ENCODE data around the gene RPP38. TPM values are rescaled to one million over a fixed set of nuclear protein-coding genes. Genes with fewer than 3 reads are reported as not detected.

Gene RPP38
- total and polyA plus RNA-seq, 10 donors, result 12.5 to 24.9 (median 16.3) TPM

- no peak for DNase-seq
- no peak overlapping the region for H3K4me3 ChIP-seq
- H3K27me3 ChIP-seq (replicated peaks in 1 of 7), result no peaks in the 10 kb centered on the region
- H3K4me1 ChIP-seq, result peaks cover 0 to 27% (median 12%) of the 10 kb centered on the region in 6 donors
- H3K36me3 ChIP-seq, result peaks cover 0 to 38% (median 2%) of the 10 kb centered on the region in 6 donors
- no peaks in the 10 kb centered on the region for H3K9me3 ChIP-seq
- 86 to 92% (median 88%) methylated on average over 7 of the region's 7 CpGs for WGBS, 5 donors
- intact Hi-C loops (cut with DNase I; ENCODE audit: low total_unique reads), result no loop called here
- H3K27ac ChIP-seq, result no peak overlapping the region
- TF ChIP-seq, protein P1, sequence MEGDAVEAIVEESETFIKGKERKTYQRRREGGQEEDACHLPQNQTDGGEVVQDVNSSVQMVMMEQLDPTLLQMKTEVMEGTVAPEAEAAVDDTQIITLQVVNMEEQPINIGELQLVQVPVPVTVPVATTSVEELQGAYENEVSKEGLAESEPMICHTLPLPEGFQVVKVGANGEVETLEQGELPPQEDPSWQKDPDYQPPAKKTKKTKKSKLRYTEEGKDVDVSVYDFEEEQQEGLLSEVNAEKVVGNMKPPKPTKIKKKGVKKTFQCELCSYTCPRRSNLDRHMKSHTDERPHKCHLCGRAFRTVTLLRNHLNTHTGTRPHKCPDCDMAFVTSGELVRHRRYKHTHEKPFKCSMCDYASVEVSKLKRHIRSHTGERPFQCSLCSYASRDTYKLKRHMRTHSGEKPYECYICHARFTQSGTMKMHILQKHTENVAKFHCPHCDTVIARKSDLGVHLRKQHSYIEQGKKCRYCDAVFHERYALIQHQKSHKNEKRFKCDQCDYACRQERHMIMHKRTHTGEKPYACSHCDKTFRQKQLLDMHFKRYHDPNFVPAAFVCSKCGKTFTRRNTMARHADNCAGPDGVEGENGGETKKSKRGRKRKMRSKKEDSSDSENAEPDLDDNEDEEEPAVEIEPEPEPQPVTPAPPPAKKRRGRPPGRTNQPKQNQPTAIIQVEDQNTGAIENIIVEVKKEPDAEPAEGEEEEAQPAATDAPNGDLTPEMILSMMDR (IDR thresholded peaks at IDR 0.05 in 8 of 11, conservative IDR thresholded peaks at IDR 0.05 in 3 of 11), result no peak
- TF ChIP-seq POLR2A (IDR thresholded peaks at IDR 0.05) (no peak), POLR2AphosphoS5 (IDR thresholded peaks at IDR 0.05) (no peak)
These were observed 43.5 kb downstream of the RPP38 start for GRCh38 chr10:15140698-15141097.

DNA sequence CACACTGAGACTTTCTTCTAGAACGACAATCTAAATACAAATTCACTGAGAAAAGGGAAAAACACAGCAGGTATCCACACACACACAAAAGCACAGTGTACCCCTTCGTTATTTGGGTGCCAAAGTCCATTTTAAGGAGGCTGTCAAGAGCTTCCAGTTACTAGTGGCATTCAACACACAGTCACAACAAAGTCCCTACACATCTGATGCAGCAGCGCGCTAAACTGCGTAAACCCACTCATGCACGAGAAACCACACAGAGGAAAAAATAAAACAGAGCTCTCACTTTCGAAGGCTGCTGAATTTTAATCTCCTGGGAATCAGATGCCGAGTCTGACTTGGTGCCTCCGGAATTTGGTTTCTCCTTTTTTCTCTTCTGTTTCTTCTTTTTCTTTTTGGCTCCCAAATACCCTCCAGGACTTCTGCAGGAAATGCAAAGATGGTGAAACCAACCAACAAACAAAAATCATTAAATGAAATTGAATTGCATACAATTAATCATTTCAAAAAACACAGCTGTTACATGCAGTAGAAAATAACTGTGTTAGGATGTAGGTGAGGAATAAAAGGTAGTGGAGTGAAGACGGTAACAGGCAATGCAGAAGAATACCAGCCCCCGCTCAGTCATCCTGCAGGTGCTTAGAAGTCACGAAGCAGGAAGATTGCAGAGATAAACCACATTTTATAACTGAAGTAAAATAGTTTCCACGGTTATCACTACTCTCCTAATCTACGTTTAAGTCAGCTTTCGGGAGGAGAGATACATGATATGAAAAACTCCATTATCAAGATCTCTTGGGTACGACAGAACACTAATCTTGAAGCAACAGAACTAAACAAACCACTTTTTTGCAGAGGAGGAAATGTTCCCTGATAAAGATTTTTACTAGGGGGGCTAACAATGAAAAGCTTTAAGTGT is 44.2 kb downstream of the RPP38 start:
- DNase-seq, result no peak
- TF ChIP-seq POLR2AphosphoS5 (IDR thresholded peaks at IDR 0.05), result peak in 1 of 3 donors; percentile 37
- TF ChIP-seq, protein P1 (IDR thresholded peaks at IDR 0.05 in 8 of 11, conservative IDR thresholded peaks at IDR 0.05 in 3 of 11), result no peak
- no peak for TF ChIP-seq POLR2A (IDR thresholded peaks at IDR 0.05)
- Histone ChIP-seq H3K27ac (no peak overlapping the region), H3K4me1 (peaks cover 0 to 33% (median 12%) of the 10 kb centered on the region in 6 donors), H3K27me3 (replicated peaks in 1 of 7) (no peaks in the 10 kb centered on the region), H3K36me3 (peaks cover 0 to 38% (median 2%) of the 10 kb centered on the region in 6 donors), H3K9me3 (no peaks in the 10 kb centered on the region), H3K4me3 (peak overlapping the region in 1 of 8 donors; percentile 3)
- WGBS, 5 donors, result 45 to 70% (median 60%) methylated on average over 16 of the region's 16 CpGs
- intact Hi-C loops (cut with DNase I; ENCODE audit: low total_unique reads), result no loop called here

DNA sequence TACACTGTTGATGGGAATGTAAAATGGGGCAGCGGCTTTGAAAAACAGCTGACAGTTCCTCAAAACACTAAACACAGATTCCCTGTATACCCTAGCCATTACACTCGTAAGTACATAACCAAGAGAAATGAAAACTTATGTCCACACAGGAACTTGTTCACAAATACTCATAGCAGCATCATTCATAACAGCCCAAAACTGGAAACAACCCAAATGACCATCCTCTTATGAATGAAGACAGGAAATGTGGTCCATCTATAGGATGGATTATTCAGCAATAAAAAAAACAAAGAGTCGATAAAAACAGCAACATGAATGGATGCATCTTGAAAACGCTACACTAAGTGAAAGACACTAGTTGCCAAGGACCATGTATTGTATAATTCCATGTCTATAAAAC is 47.6 kb downstream of the RPP38 start:
- intact Hi-C loops (cut with DNase I; ENCODE audit: low total_unique reads), result no loop called here
- Histone ChIP-seq H3K36me3 (peaks cover 0 to 16% (median 2%) of the 10 kb centered on the region in 6 donors), H3K4me3 (no peak overlapping the region), H3K27me3 (replicated peaks in 1 of 7) (no peaks in the 10 kb centered on the region), H3K9me3 (no peaks in the 10 kb centered on the region), H3K4me1 (peaks cover 0 to 36% (median 12%) of the 10 kb centered on the region in 6 donors), H3K27ac (no peak overlapping the region)
- TF ChIP-seq, protein P1 (IDR thresholded peaks at IDR 0.05 in 8 of 11, conservative IDR thresholded peaks at IDR 0.05 in 3 of 11), result no peak
- no peak for TF ChIP-seq POLR2A (IDR thresholded peaks at IDR 0.05)
- TF ChIP-seq POLR2AphosphoS5 (IDR thresholded peaks at IDR 0.05), result no peak
- WGBS, 5 donors, result 75 to 90% (median 88%) methylated on average over 4 of the region's 4 CpGs
- no peak for DNase-seq

GRCh38 chr10:15146366-15146765 is 49.2 kb downstream of the RPP38 start:
- TF ChIP-seq POLR2AphosphoS5 (IDR thresholded peaks at IDR 0.05) (no peak), POLR2A (IDR thresholded peaks at IDR 0.05) (no peak)
- TF ChIP-seq, protein P1 (IDR thresholded peaks at IDR 0.05 in 8 of 11, conservative IDR thresholded peaks at IDR 0.05 in 3 of 11), result no peak
- peaks cover 0 to under 1% (median 0%) of the 10 kb centered on the region in 6 donors for H3K36me3 ChIP-seq
- H3K9me3 ChIP-seq, result no peaks in the 10 kb centered on the region
- H3K4me3 ChIP-seq, result no peak overlapping the region
- WGBS, 5 donors, result 81 to 87% (median 82%) methylated on average over 7 of the region's 7 CpGs
- no peak overlapping the region for H3K27ac ChIP-seq
- H3K27me3 ChIP-seq (replicated peaks in 1 of 7), result no peaks in the 10 kb centered on the region
- intact Hi-C loops (cut with DNase I; ENCODE audit: low total_unique reads), result no loop called here
- no peak for DNase-seq
- peaks cover 0 to 25% (median 9%) of the 10 kb centered on the region in 6 donors for H3K4me1 ChIP-seq
